Measurements from ENCODE around the gene DNAH3. TPM values are rescaled to one million over a fixed set of nuclear protein-coding genes. Genes with fewer than 3 reads are reported as not detected.
"Not testable (repeated sequence)": the region's sequence is repeated elsewhere in the genome, so short reads cannot be mapped to it uniquely, and the experiment has no call there.

DNAH3 gene
- total RNA-seq, 4 donors from 2014 or later = 0.13 to 0.15 TPM; not detected in 2

- ATAC-seq = no peak
- TF ChIP-seq POLR2A (IDR thresholded peaks at IDR 0.05) (no peak), EP300 (IDR thresholded peaks at IDR 0.05) (no peak), CTCF (IDR thresholded peaks at IDR 0.05) (no peak), POLR2AphosphoS5 (IDR thresholded peaks at IDR 0.05) (no peak)
- 60 to 69% methylated on average over 5 to 7 of the region's 8 CpGs for WGBS, 2 donors (ENCODE audit: low coverage in 1 of 2)
Observed at GRCh38 chr16:21101631-21102420, 48.8 kb downstream of the DNAH3 start.

GRCh38 chr16:21100447-21100846, 50.2 kb downstream of the DNAH3 start:
- WGBS, 2 donors (ENCODE audit: low coverage in 1 of 2) = 49 to 56% methylated on average over 4 of the region's 4 CpGs
- no peaks in the 10 kb centered on the region for H3K36me3 ChIP-seq
- no peaks in the 10 kb centered on the region for H3K4me1 ChIP-seq
- TF ChIP-seq POLR2AphosphoS5 (IDR thresholded peaks at IDR 0.05) (no peak), CTCF (IDR thresholded peaks at IDR 0.05) (no peak), POLR2A (IDR thresholded peaks at IDR 0.05) (no peak), EP300 (IDR thresholded peaks at IDR 0.05) (no peak)
- no peak overlapping the region for H3K27ac ChIP-seq
- no peak for ATAC-seq
- no peak overlapping the region for H3K4me3 ChIP-seq
- no peaks in the 10 kb centered on the region for H3K9me3 ChIP-seq
- no peaks in the 10 kb centered on the region for H3K27me3 ChIP-seq

More at GRCh38 chr16:21101631-21102420, 48.8 kb downstream of the DNAH3 start:
- no peak overlapping the region for H3K27ac ChIP-seq
- H3K27me3 ChIP-seq = no peaks in the 10 kb centered on the region
- H3K36me3 ChIP-seq = no peaks in the 10 kb centered on the region
- H3K9me3 ChIP-seq = no peaks in the 10 kb centered on the region
- H3K4me3 ChIP-seq = no peak overlapping the region
- no peaks in the 10 kb centered on the region for H3K4me1 ChIP-seq

- H3K36me3 ChIP-seq = no peaks in the 10 kb centered on the region
- H3K27me3 ChIP-seq = no peaks in the 10 kb centered on the region
- H3K9me3 ChIP-seq = no peaks in the 10 kb centered on the region
- H3K4me3 ChIP-seq = no peak overlapping the region
- 62% methylated on average over 1 of the region's 1 CpG; no CpG with 5 or more reads in 1 of the 2 donors for WGBS, 2 donors (ENCODE audit: low coverage in 1 of 2)
- no peak overlapping the region for H3K27ac ChIP-seq
- no peak for ATAC-seq
- no peaks in the 10 kb centered on the region for H3K4me1 ChIP-seq
- TF ChIP-seq EP300 (IDR thresholded peaks at IDR 0.05) = no peak
- no peak for TF ChIP-seq POLR2A (IDR thresholded peaks at IDR 0.05)
- no peak for TF ChIP-seq POLR2AphosphoS5 (IDR thresholded peaks at IDR 0.05)
Observed at GRCh38 chr16:21097151-21097550, 53.5 kb downstream of the DNAH3 start.

GRCh38 chr16:21094719-21095118, 55.9 kb downstream of the DNAH3 start:
- H3K4me1 ChIP-seq, H3K27me3 ChIP-seq, H3K4me3 ChIP-seq, ATAC-seq, H3K9me3 ChIP-seq, H3K36me3 ChIP-seq, H3K27ac ChIP-seq: not testable (repeated sequence)
- 68 to 86% methylated on average over 2 of the region's 2 CpGs for WGBS, 2 donors (ENCODE audit: low coverage in 1 of 2)

- WGBS, 2 donors (ENCODE audit: low coverage in 1 of 2) = 65 to 76% methylated on average over 2 of the region's 2 CpGs
- Histone ChIP-seq H3K9me3 (peaks cover 0 to 6% (median 0%) of the 10 kb centered on the region in 3 donors), H3K27ac (no peak overlapping the region), H3K27me3 (peaks cover 5% of the 10 kb centered on the region), H3K4me1 (no peaks in the 10 kb centered on the region), H3K4me3 (no peak overlapping the region), H3K36me3 (no peaks in the 10 kb centered on the region)
- TF ChIP-seq POLR2AphosphoS5 (IDR thresholded peaks at IDR 0.05) (no peak), EP300 (IDR thresholded peaks at IDR 0.05) (no peak), CTCF (IDR thresholded peaks at IDR 0.05) (no peak), POLR2A (IDR thresholded peaks at IDR 0.05) (no peak)
- no peak for ATAC-seq
Observed at GRCh38 chr16:21092951-21093350, 57.7 kb downstream of the DNAH3 start.
